ENCODE measurements around the gene ERP27.

The ERP27 gene

DNA sequence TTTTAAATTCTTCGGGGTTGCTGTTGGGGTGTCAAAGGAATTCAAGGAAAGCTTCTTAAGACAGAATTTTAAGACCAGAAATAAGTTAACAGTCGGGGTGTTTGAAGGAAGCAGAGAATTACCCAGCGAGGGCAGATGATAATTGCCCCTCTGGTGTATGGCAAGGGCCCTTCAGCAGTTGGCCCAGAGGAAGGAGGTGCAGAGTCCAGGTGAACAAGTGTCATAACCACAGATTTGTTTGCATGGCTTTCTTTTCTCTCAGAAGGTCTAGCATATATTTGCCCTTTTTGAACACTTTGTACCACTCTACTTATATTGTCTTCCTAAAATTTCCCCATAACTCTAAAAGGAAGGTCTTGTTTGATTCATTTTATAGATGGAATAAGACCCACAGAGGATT is 36.3 kb upstream of the ERP27 start:
- Histone ChIP-seq H3K9me3 (ENCODE audit: control insufficient read depth, low read length) (no peaks in the 10 kb centered on the region), H3K4me3 (ENCODE audit: extremely low read depth, insufficient read depth, low read length, poor library complexity, severe bottlenecking) (no peak overlapping the region), H3K27ac (ENCODE audit: low read depth, low read length, severe bottlenecking) (no peak overlapping the region), H3K4me1 (ENCODE audit: control insufficient read depth, insufficient read depth, low read length, poor library complexity, severe bottlenecking) (peaks cover 4% of the 10 kb centered on the region), H3K36me3 (ENCODE audit: control insufficient read depth, insufficient read depth, low read length) (no peaks in the 10 kb centered on the region)
- 87 to 94% methylated on average over 3 of the region's 3 CpGs for WGBS, 2 experiments (ENCODE audit: insufficient coverage in 2 of 2)

DNA sequence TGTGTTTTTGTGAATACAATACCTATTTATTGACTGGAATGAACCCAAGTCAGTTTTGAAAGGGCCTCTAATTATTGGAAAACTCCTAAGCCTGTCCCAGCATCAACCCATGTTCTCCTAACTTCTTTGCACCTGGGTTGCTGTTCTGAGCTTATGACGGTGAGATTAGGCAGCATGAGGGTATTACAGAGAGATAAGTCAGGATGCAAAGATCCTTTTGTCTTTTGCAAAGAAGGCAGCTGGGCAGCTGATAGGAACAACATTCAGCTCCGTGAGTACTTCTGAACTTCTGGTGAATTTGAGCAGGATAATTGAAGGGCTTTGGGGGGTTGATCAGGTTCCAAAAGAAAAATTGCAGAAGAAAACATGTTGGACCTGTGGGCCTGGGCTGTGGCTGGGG is 34.5 kb upstream of the ERP27 start, which contains the start of gene PDE6H:
Gene PDE6H (plus strand): TSS at position 227 of the 400 bp plus-strand sequence. CDS start 4,971 bp downstream, outside the sequence.
- 88 to 93% methylated on average over 2 of the region's 2 CpGs for WGBS, 2 experiments (ENCODE audit: insufficient coverage in 2 of 2)
- H3K4me3 ChIP-seq (ENCODE audit: extremely low read depth, insufficient read depth, low read length, poor library complexity, severe bottlenecking): no peak within 1 kb of the TSS
- H3K4me1 ChIP-seq (ENCODE audit: control insufficient read depth, insufficient read depth, low read length, poor library complexity, severe bottlenecking): peaks cover 4% of the 10 kb centered on the region
- H3K9me3 ChIP-seq (ENCODE audit: control insufficient read depth, low read length): no peaks in the 10 kb centered on the region
- no peaks in the 10 kb centered on the region for H3K36me3 ChIP-seq (ENCODE audit: control insufficient read depth, insufficient read depth, low read length)
- H3K27ac ChIP-seq (ENCODE audit: low read depth, low read length, severe bottlenecking): no peak within 1 kb of the TSS

DNA sequence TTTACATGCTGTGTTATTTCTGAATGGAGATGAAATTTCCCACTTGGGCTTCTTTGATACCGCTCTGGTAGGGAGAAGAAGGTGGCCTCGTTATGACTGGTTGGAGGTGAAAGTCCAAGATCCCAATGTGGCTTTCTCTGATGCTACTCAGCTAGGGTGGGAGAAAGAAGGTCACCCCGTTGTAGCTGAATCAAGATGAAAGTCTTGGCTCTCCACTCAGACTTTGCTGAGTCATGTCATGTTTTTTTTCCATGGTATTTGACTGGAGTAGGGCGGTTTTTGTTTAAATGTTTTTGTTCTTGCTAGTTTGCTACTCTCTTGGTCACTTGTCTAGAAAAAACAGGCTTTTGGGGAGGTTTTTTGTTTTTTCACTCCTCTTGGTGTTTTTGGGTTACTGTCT is 32.1 kb upstream of the ERP27 start:
- WGBS, 2 experiments (ENCODE audit: insufficient coverage in 2 of 2): 50 to 64% methylated on average over 2 to 3 of the region's 4 CpGs
- H3K27ac ChIP-seq (ENCODE audit: low read depth, low read length, severe bottlenecking): no peak overlapping the region
- H3K4me1 ChIP-seq (ENCODE audit: control insufficient read depth, insufficient read depth, low read length, poor library complexity, severe bottlenecking): peaks cover 4% of the 10 kb centered on the region
- no peak overlapping the region for H3K4me3 ChIP-seq (ENCODE audit: extremely low read depth, insufficient read depth, low read length, poor library complexity, severe bottlenecking)
- H3K9me3 ChIP-seq (ENCODE audit: control insufficient read depth, low read length): no peaks in the 10 kb centered on the region
- H3K36me3 ChIP-seq (ENCODE audit: control insufficient read depth, insufficient read depth, low read length): no peaks in the 10 kb centered on the region

DNA sequence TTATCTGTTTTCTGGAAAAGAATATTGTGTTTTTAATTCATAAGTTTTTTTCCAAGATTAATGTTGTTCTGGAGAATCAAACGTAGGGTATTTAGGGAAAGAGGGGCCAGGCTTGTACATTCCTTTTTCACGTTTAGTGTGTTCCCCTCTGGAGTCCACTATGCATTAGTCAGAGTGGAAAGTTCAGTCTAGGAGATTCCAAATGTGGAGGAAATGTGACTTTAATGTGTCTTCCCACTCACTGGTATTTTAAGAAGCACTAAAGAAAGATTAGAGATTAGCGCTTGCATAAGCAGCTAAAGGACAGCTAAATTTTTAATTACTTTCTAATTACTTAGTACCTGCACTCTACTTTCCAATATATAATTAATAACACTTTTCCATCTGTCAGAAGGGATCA is 30.1 kb upstream of the ERP27 start:
- no peaks in the 10 kb centered on the region for H3K36me3 ChIP-seq (ENCODE audit: control insufficient read depth, insufficient read depth, low read length)
- peaks cover 4% of the 10 kb centered on the region for H3K4me1 ChIP-seq (ENCODE audit: control insufficient read depth, insufficient read depth, low read length, poor library complexity, severe bottlenecking)
- no peak overlapping the region for H3K27ac ChIP-seq (ENCODE audit: low read depth, low read length, severe bottlenecking)
- WGBS, 2 experiments (ENCODE audit: insufficient coverage in 2 of 2): 60 to 80% methylated on average over 1 of the region's 3 CpGs
- no peaks in the 10 kb centered on the region for H3K9me3 ChIP-seq (ENCODE audit: control insufficient read depth, low read length)
- no peak overlapping the region for H3K4me3 ChIP-seq (ENCODE audit: extremely low read depth, insufficient read depth, low read length, poor library complexity, severe bottlenecking)

DNA sequence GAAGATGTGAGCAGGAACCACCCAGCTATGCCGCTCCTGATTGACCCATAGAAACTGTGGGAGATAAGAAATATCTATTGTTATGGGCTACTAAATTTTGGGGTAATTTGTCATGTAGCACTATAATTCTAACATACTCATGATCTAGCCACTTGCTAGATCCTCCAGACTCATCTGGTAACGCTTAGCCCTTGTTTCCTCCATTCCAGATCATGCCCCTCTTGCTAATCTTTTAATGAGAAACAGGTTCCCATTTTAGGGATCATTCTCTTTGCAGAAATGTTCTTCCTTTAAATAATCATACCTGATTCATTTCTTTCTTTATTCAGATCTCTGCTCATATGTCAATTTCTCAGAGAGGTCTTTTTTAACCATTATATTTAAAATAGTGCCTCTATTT is 26.9 kb upstream of the ERP27 start:
- no peaks in the 10 kb centered on the region for H3K36me3 ChIP-seq (ENCODE audit: control insufficient read depth, insufficient read depth, low read length)
- 91 to 100% methylated on average over 1 of the region's 2 CpGs for WGBS, 2 experiments (ENCODE audit: insufficient coverage in 2 of 2)
- H3K27ac ChIP-seq (ENCODE audit: low read depth, low read length, severe bottlenecking): no peak overlapping the region
- H3K9me3 ChIP-seq (ENCODE audit: control insufficient read depth, low read length): no peaks in the 10 kb centered on the region
- peaks cover 19% of the 10 kb centered on the region for H3K4me1 ChIP-seq (ENCODE audit: control insufficient read depth, insufficient read depth, low read length, poor library complexity, severe bottlenecking)
- no peak overlapping the region for H3K4me3 ChIP-seq (ENCODE audit: extremely low read depth, insufficient read depth, low read length, poor library complexity, severe bottlenecking)

DNA sequence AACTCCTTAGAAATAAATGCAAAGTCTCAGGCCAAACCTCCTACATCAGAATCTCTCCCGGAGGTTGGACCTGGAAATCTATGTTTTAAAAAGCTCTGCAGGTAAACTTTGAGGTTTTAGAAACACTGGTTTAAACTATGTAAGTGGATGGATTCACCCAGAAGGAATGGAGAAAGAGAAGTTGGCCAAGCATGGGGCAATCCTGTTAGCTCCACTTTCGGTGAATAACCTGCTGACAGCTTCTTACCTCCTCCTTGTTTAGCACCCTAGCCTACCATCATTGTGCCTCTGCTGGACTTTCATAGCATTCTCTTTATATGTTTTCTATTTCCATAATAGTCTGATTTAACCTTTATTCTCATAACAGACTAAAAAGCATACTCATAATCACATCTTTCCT is 26.1 kb upstream of the ERP27 start:
- 80% methylated on average over 1 of the region's 2 CpGs; no CpG with 5 or more reads in 1 of the 2 experiments for WGBS, 2 experiments (ENCODE audit: insufficient coverage in 2 of 2)
- Histone ChIP-seq H3K9me3 (ENCODE audit: control insufficient read depth, low read length) (no peaks in the 10 kb centered on the region), H3K4me1 (ENCODE audit: control insufficient read depth, insufficient read depth, low read length, poor library complexity, severe bottlenecking) (peaks cover 17% of the 10 kb centered on the region), H3K4me3 (ENCODE audit: extremely low read depth, insufficient read depth, low read length, poor library complexity, severe bottlenecking) (no peak overlapping the region), H3K27ac (ENCODE audit: low read depth, low read length, severe bottlenecking) (no peak overlapping the region), H3K36me3 (ENCODE audit: control insufficient read depth, insufficient read depth, low read length) (no peaks in the 10 kb centered on the region)

DNA sequence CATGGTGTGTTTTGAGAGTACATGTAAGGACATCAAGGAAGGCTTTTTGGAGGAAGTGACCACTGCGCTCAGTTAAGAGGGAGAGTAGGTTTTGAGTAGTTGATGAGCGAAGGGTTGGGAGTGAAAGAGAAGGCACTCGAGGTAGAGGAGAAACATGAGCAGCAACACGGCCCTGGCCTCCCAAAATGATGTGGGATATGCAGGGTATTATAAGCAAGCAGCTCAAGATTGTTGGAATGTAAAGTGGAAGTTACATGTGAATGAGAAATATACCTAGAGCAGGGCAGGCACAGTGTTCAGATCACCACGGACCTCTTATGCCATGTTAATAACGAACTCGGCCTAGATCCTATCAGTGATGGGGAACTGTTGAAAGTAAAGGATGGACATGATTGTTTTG is 25.2 kb upstream of the ERP27 start:
- no peak overlapping the region for H3K27ac ChIP-seq (ENCODE audit: low read depth, low read length, severe bottlenecking)
- H3K9me3 ChIP-seq (ENCODE audit: control insufficient read depth, low read length): no peaks in the 10 kb centered on the region
- WGBS, 2 experiments (ENCODE audit: insufficient coverage in 2 of 2): 94 to 96% methylated on average over 4 to 7 of the region's 7 CpGs
- H3K4me3 ChIP-seq (ENCODE audit: extremely low read depth, insufficient read depth, low read length, poor library complexity, severe bottlenecking): no peak overlapping the region
- H3K36me3 ChIP-seq (ENCODE audit: control insufficient read depth, insufficient read depth, low read length): no peaks in the 10 kb centered on the region
- peaks cover 17% of the 10 kb centered on the region for H3K4me1 ChIP-seq (ENCODE audit: control insufficient read depth, insufficient read depth, low read length, poor library complexity, severe bottlenecking)

DNA sequence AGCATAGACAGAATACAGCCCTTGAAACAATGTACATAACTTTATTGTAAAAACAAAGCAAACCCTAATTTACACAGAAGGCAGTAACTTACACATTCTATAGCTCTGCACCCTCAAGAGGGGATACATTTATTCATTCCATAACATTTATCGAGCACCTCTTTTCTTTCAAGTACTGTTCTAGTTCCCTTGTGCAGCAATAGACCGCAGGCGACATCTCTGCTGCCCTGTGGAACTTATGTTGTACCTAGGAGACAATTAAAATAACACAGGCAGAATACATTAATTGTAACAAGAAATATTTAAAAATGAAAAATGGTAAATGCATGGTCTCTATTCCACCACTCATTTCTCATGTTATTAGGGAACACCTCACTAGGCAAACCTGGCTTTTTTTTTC is 24.5 kb upstream of the ERP27 start:
- peaks cover 17% of the 10 kb centered on the region for H3K4me1 ChIP-seq (ENCODE audit: control insufficient read depth, insufficient read depth, low read length, poor library complexity, severe bottlenecking)
- H3K36me3 ChIP-seq (ENCODE audit: control insufficient read depth, insufficient read depth, low read length): no peaks in the 10 kb centered on the region
- WGBS, 2 experiments (ENCODE audit: insufficient coverage in 2 of 2): no CpG with 5 or more reads among the region's 3 CpGs
- H3K9me3 ChIP-seq (ENCODE audit: control insufficient read depth, low read length): no peaks in the 10 kb centered on the region
- H3K27ac ChIP-seq (ENCODE audit: low read depth, low read length, severe bottlenecking): no peak overlapping the region
- no peak overlapping the region for H3K4me3 ChIP-seq (ENCODE audit: extremely low read depth, insufficient read depth, low read length, poor library complexity, severe bottlenecking)

DNA sequence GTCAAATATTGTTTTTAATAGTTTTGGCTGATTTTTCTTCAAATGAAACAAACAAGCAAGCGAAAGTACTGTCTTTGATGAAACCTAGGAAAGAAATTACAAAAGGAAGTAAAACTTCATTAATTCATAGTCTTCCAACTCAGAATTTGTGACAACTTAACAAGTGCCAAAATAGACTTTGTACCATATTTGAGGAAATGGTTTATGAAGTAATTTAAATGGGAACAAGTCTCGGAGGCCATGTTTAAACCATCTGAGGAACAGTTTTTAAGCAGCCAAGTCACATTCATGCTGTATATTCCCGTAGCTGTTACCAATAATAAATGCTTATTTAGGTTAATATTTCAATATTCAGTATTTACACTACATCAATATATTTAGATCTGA is 23.8 kb upstream of the ERP27 start:
- Histone ChIP-seq H3K36me3 (ENCODE audit: control insufficient read depth, insufficient read depth, low read length) (no peaks in the 10 kb centered on the region), H3K4me1 (ENCODE audit: control insufficient read depth, insufficient read depth, low read length, poor library complexity, severe bottlenecking) (peaks cover 17% of the 10 kb centered on the region), H3K4me3 (ENCODE audit: extremely low read depth, insufficient read depth, low read length, poor library complexity, severe bottlenecking) (no peak overlapping the region), H3K27ac (ENCODE audit: low read depth, low read length, severe bottlenecking) (peak overlapping the region; percentile 36), H3K9me3 (ENCODE audit: control insufficient read depth, low read length) (no peaks in the 10 kb centered on the region)
- no CpG with 5 or more reads among the region's 3 CpGs for WGBS, 2 experiments (ENCODE audit: insufficient coverage in 2 of 2)

DNA sequence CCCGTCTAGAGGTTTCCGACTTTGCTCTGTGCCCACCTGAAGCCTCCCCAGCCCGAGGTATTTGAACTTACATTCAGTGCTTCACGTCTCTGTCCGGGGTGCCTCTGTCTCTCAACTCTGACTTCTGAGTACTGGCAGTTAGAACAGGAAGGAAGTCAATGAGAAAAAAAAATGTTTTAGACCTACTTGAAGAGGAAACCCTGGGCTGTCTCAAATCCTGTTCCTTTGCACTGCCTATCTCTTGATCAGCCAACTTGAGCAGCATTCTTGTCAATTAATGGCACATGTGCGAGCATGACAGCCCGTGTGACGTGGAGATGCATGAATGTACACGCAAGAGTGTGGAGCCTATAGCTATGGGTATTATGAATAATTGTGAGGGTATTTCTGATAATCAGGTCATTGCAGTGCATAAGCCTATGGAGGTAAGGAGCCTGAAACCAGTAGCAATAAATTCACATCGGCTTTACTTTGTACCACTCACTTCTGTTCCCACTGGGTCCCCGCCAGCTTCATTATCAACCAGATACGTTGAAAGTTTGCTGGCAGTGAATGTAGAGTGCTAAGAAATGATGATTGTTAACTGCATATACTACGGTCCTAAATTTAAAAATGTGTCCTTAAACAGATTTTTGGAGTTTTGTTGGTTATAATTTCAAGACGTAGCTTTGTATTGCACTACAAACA is 23.3 kb upstream of the ERP27 start, which contains the start of gene ARHGDIB:
Gene ARHGDIB (minus strand): TSS at position 136 of the 687 bp plus-strand sequence. CDS start 10,889 bp downstream, outside the sequence.
- 86 to 93% methylated on average over 10 of the region's 14 CpGs for WGBS, 2 experiments (ENCODE audit: insufficient coverage in 2 of 2)
- H3K4me1 ChIP-seq (ENCODE audit: control insufficient read depth, insufficient read depth, low read length, poor library complexity, severe bottlenecking): peaks cover 17% of the 10 kb centered on the region

More for the DNA sequence above, 23.3 kb upstream of the ERP27 start, which contains the start of gene ARHGDIB:
- Histone ChIP-seq H3K36me3 (ENCODE audit: control insufficient read depth, insufficient read depth, low read length) (no peaks in the 10 kb centered on the region), H3K9me3 (ENCODE audit: control insufficient read depth, low read length) (no peaks in the 10 kb centered on the region), H3K4me3 (ENCODE audit: extremely low read depth, insufficient read depth, low read length, poor library complexity, severe bottlenecking) (peak within 1 kb of the TSS; percentile 18), H3K27ac (ENCODE audit: low read depth, low read length, severe bottlenecking) (peak within 1 kb of the TSS; percentile 75)
